Astrocyte (in vitro differentiated cells and primary cell): ENCODE measurements around the gene C13orf42. TPM values are rescaled to one million over a fixed set of nuclear protein-coding genes. Genes with fewer than 3 reads are reported as not detected.

Source experiments
- DNase-seq: peaks from one replicate; pipeline ENCODE4 v3.0.0-alpha.2; 2010; ENCODE audit warnings: low read depth
- FAIRE-seq: peaks from 2 replicates; lab custom pipeline; 2011; peaks lifted over from hg19 to GRCh38; lab: Jason Lieb, UNC
- H2AFZ ChIP-seq: 2 replicates; pipeline ENCODE4 v1.6.0; 2012; ENCODE audit warnings: low read depth, low read length, inconsistent platforms
- H3K27ac ChIP-seq: 2 replicates; pipeline ENCODE4 v1.5.1; 2011; ENCODE audit warnings: low read depth, low read length, inconsistent platforms
- H3K27me3 ChIP-seq: 2 replicates; pipeline ENCODE4 v1.6.0; 2011; ENCODE audit warnings: low read length, inconsistent platforms; ENCODE audit not compliant: insufficient read depth
- H3K36me3 ChIP-seq: 2 replicates; pipeline ENCODE4 v1.5.1; 2011; ENCODE audit warnings: low read length, inconsistent platforms; ENCODE audit not compliant: insufficient read depth
- H3K4me1 ChIP-seq: 2 replicates; pipeline ENCODE4 v1.5.1; 2011; ENCODE audit warnings: low read length, inconsistent platforms; ENCODE audit not compliant: insufficient read depth
- H3K4me2 ChIP-seq: 2 replicates; pipeline ENCODE4 v1.6.0; 2012; ENCODE audit warnings: low read length, inconsistent platforms
- H3K4me3 ChIP-seq: 2 replicates; pipeline ENCODE4 v1.5.1; 2011; ENCODE audit warnings: low read depth, mild to moderate bottlenecking, low read length, inconsistent platforms; ENCODE audit not compliant: insufficient read depth
- H3K79me2 ChIP-seq: 2 replicates; pipeline ENCODE4 v1.6.0; 2012; ENCODE audit warnings: mild to moderate bottlenecking, low read length, inconsistent platforms; ENCODE audit not compliant: insufficient read depth
- H3K9ac ChIP-seq: 2 replicates; pipeline ENCODE4 v1.6.0; 2012; ENCODE audit warnings: mild to moderate bottlenecking, low read length, inconsistent platforms
- H3K9me3 ChIP-seq: 2 replicates; pipeline ENCODE4 v1.5.1; 2012; ENCODE audit warnings: low read depth, mild to moderate bottlenecking, low read length, inconsistent platforms; ENCODE audit not compliant: insufficient read depth
- H4K20me1 ChIP-seq: 2 replicates; pipeline ENCODE4 v1.6.0; 2012; ENCODE audit warnings: low read length, inconsistent platforms; ENCODE audit not compliant: insufficient read depth
- H3K27ac Mint-ChIP-seq: one replicate; pipeline ENCODE4 v1.8.0; 2021; ENCODE audit warnings: mild to moderate bottlenecking, mixed read lengths; ENCODE audit not compliant: unreplicated experiment
- H3K27me3 Mint-ChIP-seq: one replicate; pipeline ENCODE4 v1.8.0; 2021; ENCODE audit warnings: low read depth, mixed read lengths; ENCODE audit not compliant: unreplicated experiment
- H3K36me3 Mint-ChIP-seq: one replicate; pipeline ENCODE4 v1.8.0; 2021; ENCODE audit warnings: low read depth, mixed read lengths; ENCODE audit not compliant: unreplicated experiment
- H3K4me1 Mint-ChIP-seq: one replicate; pipeline ENCODE4 v1.8.0; 2021; ENCODE audit warnings: low read depth, mixed read lengths; ENCODE audit not compliant: unreplicated experiment
- H3K4me3 Mint-ChIP-seq: one replicate; pipeline ENCODE4 v1.8.0; 2021; ENCODE audit warnings: mild to moderate bottlenecking, moderate library complexity, mixed read lengths; ENCODE audit not compliant: unreplicated experiment
- H3K9me3 Mint-ChIP-seq: one replicate; pipeline ENCODE4 v1.8.0; 2021; ENCODE audit warnings: mild to moderate bottlenecking, mixed read lengths; ENCODE audit not compliant: unreplicated experiment
- EZH2 ChIP-seq: IDR thresholded peaks from 2 replicates; pipeline ENCODE4 v1.6.1; 2012; ENCODE audit warnings: mild to moderate bottlenecking, low read length, inconsistent platforms; ENCODE audit not compliant: insufficient read depth
- total RNA-seq: library from RNA; stranded (reverse); gene quantifications from 2 replicates; pipeline ENCODE4 v1.2.1, GENCODE V29; 2021
- TF ChIP-seq, protein P1 (sequence below): IDR thresholded peaks from 2 replicates; pipeline ENCODE4 v1.5.1; 2011; ENCODE audit warnings: low read depth, mild to moderate bottlenecking, inconsistent platforms, low read length, moderate library complexity; ENCODE audit not compliant: insufficient read depth

Gene C13orf42
- total RNA-seq, 1 donor from 2014 or later, result not detected

DNA sequence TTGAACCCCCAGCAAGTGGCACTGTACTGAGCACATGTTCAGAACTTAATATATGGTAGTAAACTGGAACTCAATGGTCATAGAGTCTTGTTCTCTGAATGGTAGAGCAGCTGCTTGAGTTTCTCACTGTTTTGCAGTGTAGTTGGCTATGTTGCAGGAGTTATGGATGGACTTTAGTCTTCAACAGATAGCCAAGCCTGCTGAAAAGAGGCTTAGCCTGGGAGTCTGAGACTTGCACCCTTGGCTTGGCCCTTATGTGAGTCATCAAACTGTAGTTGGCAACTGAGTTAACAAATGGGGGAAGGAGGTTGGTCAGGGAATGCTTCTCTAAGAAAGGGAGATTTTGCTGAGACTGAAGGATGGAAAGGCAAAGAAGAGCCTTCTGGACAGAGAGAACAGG, 62.5 kb downstream of the C13orf42 start:
- Histone ChIP-seq H3K4me1 (no peaks in the 10 kb centered on the region), H3K36me3 (no peaks in the 10 kb centered on the region), H3K4me2 (no peak overlapping the region), H2AFZ (no peak overlapping the region), H3K9ac (no peak overlapping the region), H3K27me3 (peaks cover 3% of the 10 kb centered on the region), H3K79me2 (no peaks in the 10 kb centered on the region), H3K9me3 (no peaks in the 10 kb centered on the region), H4K20me1 (no peaks in the 10 kb centered on the region), H3K4me3 (no peak overlapping the region), H3K27ac (no peak overlapping the region)
- Mint-ChIP-seq H3K27me3 (peaks cover 17% of the 10 kb centered on the region), H3K9me3 (peaks cover 6% of the 10 kb centered on the region), H3K4me1 (peaks cover 1% of the 10 kb centered on the region), H3K4me3 (no peak overlapping the region), H3K27ac (no peak overlapping the region), H3K36me3 (no peaks in the 10 kb centered on the region)
- DNase-seq (no peak), FAIRE-seq (no peak)
- TF ChIP-seq EZH2, result no peak
- TF ChIP-seq, protein P1, sequence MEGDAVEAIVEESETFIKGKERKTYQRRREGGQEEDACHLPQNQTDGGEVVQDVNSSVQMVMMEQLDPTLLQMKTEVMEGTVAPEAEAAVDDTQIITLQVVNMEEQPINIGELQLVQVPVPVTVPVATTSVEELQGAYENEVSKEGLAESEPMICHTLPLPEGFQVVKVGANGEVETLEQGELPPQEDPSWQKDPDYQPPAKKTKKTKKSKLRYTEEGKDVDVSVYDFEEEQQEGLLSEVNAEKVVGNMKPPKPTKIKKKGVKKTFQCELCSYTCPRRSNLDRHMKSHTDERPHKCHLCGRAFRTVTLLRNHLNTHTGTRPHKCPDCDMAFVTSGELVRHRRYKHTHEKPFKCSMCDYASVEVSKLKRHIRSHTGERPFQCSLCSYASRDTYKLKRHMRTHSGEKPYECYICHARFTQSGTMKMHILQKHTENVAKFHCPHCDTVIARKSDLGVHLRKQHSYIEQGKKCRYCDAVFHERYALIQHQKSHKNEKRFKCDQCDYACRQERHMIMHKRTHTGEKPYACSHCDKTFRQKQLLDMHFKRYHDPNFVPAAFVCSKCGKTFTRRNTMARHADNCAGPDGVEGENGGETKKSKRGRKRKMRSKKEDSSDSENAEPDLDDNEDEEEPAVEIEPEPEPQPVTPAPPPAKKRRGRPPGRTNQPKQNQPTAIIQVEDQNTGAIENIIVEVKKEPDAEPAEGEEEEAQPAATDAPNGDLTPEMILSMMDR, result no peak

DNA sequence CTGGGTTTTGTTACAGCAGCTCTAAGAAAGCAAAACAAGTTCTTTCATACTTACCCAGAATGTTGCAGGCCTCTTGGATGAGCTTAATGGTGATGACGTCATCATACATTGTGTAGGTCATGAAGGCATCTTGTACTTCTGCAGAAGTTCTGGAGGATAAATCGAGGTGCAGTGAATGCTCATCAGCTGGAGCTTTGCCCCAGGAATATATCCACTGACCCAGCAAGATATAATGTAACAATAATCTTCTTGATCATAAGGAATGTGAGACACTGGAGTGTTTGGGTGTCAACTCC, 63.0 kb downstream of the C13orf42 start:
- Mint-ChIP-seq H3K4me1 (peaks cover 1% of the 10 kb centered on the region), H3K27me3 (peaks cover 17% of the 10 kb centered on the region), H3K4me3 (no peak overlapping the region), H3K36me3 (no peaks in the 10 kb centered on the region), H3K27ac (no peak overlapping the region), H3K9me3 (peaks cover 6% of the 10 kb centered on the region)
- Histone ChIP-seq H3K36me3 (no peaks in the 10 kb centered on the region), H2AFZ (no peak overlapping the region), H3K4me3 (no peak overlapping the region), H3K4me2 (no peak overlapping the region), H3K4me1 (no peaks in the 10 kb centered on the region), H3K27me3 (peaks cover 3% of the 10 kb centered on the region), H3K9ac (no peak overlapping the region), H3K79me2 (no peaks in the 10 kb centered on the region), H3K27ac (no peak overlapping the region), H3K9me3 (no peaks in the 10 kb centered on the region), H4K20me1 (no peaks in the 10 kb centered on the region)
- no peak for TF ChIP-seq EZH2
- TF ChIP-seq, protein P1, result no peak
- no peak for FAIRE-seq
- no peak for DNase-seq

DNA sequence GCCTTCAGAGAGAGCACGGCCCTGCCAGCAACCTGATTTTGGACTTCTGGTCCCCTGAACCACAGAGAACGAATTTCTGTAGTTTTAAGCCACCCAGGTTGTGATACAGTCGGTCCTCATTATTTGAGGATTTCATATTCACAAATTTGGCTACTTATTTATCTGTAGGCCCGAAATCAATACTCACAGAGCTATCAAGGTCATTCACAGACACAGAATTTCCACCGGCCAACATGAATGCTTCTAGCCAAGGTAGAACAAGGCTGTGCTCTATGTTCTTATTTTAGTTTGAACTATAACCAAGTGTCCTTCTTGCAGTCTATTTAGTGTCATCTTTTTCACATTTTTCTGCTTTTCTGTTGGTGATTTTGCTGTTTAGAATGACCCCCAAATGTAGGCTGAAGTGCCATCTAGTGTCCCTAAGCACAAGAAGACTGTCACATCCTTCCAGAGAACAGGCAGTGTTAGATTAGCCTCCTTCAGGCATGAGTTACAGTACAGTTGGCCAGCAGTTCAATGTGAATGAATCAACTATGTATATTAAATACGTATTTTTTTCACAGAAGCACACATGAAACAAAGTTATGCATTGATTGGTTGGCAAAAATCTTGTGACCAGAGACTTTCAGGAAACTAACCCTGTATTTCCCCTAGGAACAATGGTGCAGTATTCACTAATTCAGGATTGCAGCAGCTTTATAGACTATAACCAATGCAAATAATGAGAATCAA, 63.5 kb downstream of the C13orf42 start:
- H4K20me1 ChIP-seq, result no peaks in the 10 kb centered on the region
- H3K27ac Mint-ChIP-seq, result no peak overlapping the region
- H3K36me3 Mint-ChIP-seq, result no peaks in the 10 kb centered on the region
- peaks cover 1% of the 10 kb centered on the region for H3K4me1 Mint-ChIP-seq
- no peaks in the 10 kb centered on the region for H3K9me3 ChIP-seq
- no peak overlapping the region for H3K27ac ChIP-seq
- no peaks in the 10 kb centered on the region for H3K79me2 ChIP-seq
- peaks cover 3% of the 10 kb centered on the region for H3K27me3 ChIP-seq
- peaks cover 17% of the 10 kb centered on the region for H3K27me3 Mint-ChIP-seq
- H3K9me3 Mint-ChIP-seq, result peaks cover 6% of the 10 kb centered on the region
- DNase-seq (no peak), FAIRE-seq (no peak)
- H3K4me3 ChIP-seq, result no peak overlapping the region
- H2AFZ ChIP-seq, result no peak overlapping the region
- H3K4me3 Mint-ChIP-seq, result no peak overlapping the region
- no peak overlapping the region for H3K9ac ChIP-seq
- no peaks in the 10 kb centered on the region for H3K36me3 ChIP-seq
- no peak overlapping the region for H3K4me2 ChIP-seq
- no peaks in the 10 kb centered on the region for H3K4me1 ChIP-seq
- TF ChIP-seq, protein P1, result no peak
- TF ChIP-seq EZH2, result no peak
